Measurements from ENCODE around the gene EDEM3. TPM values are rescaled to one million over a fixed set of nuclear protein-coding genes. Genes with fewer than 3 reads are reported as not detected.

EDEM3 gene
- polyA plus RNA-seq, 1 donor from 2014 or later: 49.5 TPM

DNA sequence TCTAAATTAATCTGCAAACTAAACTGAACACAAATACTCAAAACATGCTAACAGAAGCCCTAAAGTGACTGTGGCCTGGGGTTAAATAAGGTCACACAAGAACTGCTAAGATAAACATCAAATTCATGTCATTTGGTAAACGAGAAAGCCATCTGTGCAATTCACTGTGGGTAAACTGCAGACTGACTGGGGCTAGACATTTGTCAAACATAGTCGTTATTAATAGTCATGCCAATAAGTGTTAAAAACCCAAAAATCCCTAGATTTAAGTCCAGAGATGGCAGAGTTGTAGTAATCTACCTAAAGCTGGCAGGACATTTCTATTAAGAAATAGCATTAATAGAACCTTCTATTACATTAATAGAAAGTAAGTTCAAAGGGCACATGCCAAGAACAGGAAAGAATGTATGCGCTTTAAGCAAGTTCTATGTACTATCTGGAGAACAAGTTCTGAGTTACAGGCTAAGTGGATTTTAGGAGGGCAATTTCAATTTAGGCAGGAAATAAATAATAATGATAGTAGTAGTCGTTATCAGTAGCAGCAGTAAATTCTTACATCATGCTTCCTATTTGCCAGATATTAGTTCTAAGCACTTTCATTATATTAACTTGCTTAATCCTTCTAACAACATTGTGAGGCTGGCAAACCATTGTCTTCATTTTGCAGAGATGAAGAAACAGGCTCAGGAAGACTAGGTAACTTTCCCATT, 8.6 kb downstream of the EDEM3 start:
- no peak overlapping the region for H2AFZ ChIP-seq (ENCODE audit: low read depth, low read length)
- no peak overlapping the region for H3K27ac ChIP-seq (ENCODE audit: low read length)
- H3K27me3 ChIP-seq (ENCODE audit: insufficient read depth, low read depth, low read length): no peaks in the 10 kb centered on the region
- no peaks in the 10 kb centered on the region for H4K20me1 ChIP-seq (ENCODE audit: insufficient read depth)
- no peaks in the 10 kb centered on the region for H3K9me3 ChIP-seq (ENCODE audit: low read length)
- no peaks in the 10 kb centered on the region for H3K9me2 ChIP-seq (ENCODE audit: insufficient read depth, low read length)
- TF ChIP-seq RAD21 (conservative IDR thresholded peaks at IDR 0.05) (no peak), MXI1 (conservative IDR thresholded peaks at IDR 0.05; ENCODE audit: poor library complexity, severe bottlenecking) (no peak)
- no peak overlapping the region for H3K9ac ChIP-seq (ENCODE audit: low read length)
- H3K79me2 ChIP-seq (replicated peaks; ENCODE audit: insufficient read depth, low read length): no peaks in the 10 kb centered on the region
- H3K4me2 ChIP-seq (ENCODE audit: low read length): no peak overlapping the region
- H3F3A ChIP-seq (ENCODE audit: insufficient read depth, low read length, poor library complexity, severe bottlenecking): no peaks in the 10 kb centered on the region
- H3K4me3 ChIP-seq (ENCODE audit: low read length): no peak overlapping the region
- no peaks in the 10 kb centered on the region for H3K36me3 ChIP-seq (ENCODE audit: insufficient read depth, low read length)

GRCh38 chr1:184745110-184745509, 9.5 kb downstream of the EDEM3 start:
- H4K20me1 ChIP-seq (ENCODE audit: insufficient read depth): no peaks in the 10 kb centered on the region
- no peaks in the 10 kb centered on the region for H3K79me2 ChIP-seq (replicated peaks; ENCODE audit: insufficient read depth, low read length)
- H3K9ac ChIP-seq (ENCODE audit: low read length): no peak overlapping the region
- no peaks in the 10 kb centered on the region for H3K9me3 ChIP-seq (ENCODE audit: low read length)
- H3F3A ChIP-seq (ENCODE audit: insufficient read depth, low read length, poor library complexity, severe bottlenecking): no peaks in the 10 kb centered on the region
- H3K27ac ChIP-seq (ENCODE audit: low read length): no peak overlapping the region
- no peak overlapping the region for H3K4me3 ChIP-seq (ENCODE audit: low read length)
- no peaks in the 10 kb centered on the region for H3K9me2 ChIP-seq (ENCODE audit: insufficient read depth, low read length)
- H3K27me3 ChIP-seq (ENCODE audit: insufficient read depth, low read depth, low read length): no peaks in the 10 kb centered on the region
- TF ChIP-seq TAF1 (IDR thresholded peaks at IDR 0.05; ENCODE audit: low read depth): no peak
- TF ChIP-seq EZH2 (IDR thresholded peaks at IDR 0.05; ENCODE audit: borderline replicate concordance, insufficient read depth, low read length, poor library complexity, severe bottlenecking): no peak
- no peak for TF ChIP-seq EP300 (conservative IDR thresholded peaks at IDR 0.05; ENCODE audit: poor library complexity, severe bottlenecking)
- no peak for TF ChIP-seq RAD21 (conservative IDR thresholded peaks at IDR 0.05)
- no peak for TF ChIP-seq SMC3 (conservative IDR thresholded peaks at IDR 0.05; ENCODE audit: poor library complexity)
- TF ChIP-seq CTCF (IDR thresholded peaks at IDR 0.05; ENCODE audit: poor library complexity, severe bottlenecking): no peak
- no peak for TF ChIP-seq REST (IDR thresholded peaks at IDR 0.05; ENCODE audit: borderline replicate concordance)
- TF ChIP-seq MXI1 (conservative IDR thresholded peaks at IDR 0.05; ENCODE audit: poor library complexity, severe bottlenecking): no peak
- TF ChIP-seq POLR2AphosphoS5 (IDR thresholded peaks at IDR 0.05): no peak
- H2AFZ ChIP-seq (ENCODE audit: low read depth, low read length): no peak overlapping the region
- H3K36me3 ChIP-seq (ENCODE audit: insufficient read depth, low read length): no peaks in the 10 kb centered on the region
- no peak overlapping the region for H3K4me2 ChIP-seq (ENCODE audit: low read length)
